GM19395 (cell line): ENCODE results near the gene YTHDF1.

Experiments used
- ATAC-seq: cut with Tn5 transposase; IDR thresholded peaks from one replicate; pipeline ENCODE4 v1.9.1; 2021; ENCODE audit warnings: mild to moderate bottlenecking, moderate library complexity; ENCODE audit not compliant: unreplicated experiment

YTHDF1 gene

DNA sequence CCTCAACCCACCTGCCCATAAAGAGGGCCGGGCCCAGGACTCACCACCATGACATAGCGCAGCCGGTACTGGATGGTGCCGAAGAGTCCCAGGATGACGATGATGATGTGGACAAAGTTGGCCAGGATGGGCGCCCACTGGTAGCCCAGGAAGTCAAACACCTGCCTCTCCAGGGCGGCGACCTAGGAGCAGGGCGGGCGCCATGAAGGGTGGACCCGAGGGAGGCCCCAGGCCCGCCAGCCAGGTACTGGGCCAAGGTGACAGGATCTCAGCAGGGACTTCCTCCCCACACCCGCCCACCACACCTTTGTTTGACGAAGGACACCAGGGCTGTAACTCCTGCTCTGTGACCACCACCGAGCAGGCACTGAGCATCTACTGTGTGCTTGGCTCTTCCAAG, 34.0 kb upstream of the YTHDF1 start:
- no peak for ATAC-seq

DNA sequence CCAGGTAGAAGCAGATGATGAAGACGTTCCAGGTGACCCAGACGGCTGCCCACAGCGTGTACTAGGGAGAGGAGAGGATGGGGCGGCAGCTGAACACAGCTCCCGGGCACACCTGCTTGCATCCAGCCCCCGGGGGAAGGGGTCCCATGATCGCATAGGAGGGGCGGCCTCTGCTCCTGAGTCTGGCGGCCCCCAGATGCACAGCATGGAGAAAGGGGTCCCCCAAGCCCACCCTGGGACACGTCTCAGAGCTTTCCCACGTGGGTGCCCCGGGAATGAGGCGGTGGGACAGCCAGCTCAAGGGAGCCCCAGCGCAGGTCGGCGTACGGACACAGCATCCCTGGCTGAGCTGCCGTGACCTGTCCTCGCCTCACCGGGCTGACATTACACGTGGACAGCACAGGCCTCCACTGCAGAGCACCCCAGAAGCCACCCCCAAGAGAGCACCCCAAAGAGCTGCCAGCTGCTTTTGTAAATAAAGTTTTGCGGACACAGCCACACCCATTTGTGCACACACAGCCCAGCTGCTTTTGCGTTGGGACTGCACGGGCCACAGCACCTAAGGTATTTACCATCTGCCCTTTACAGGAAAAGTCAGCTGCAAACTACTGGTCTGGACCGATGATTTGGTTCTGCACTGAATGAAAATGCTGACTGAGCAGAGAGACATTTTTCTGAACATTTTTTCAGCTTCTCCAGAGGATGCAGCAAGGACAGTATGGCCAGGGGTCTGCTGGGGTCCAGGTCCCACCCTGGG, 33.1 kb upstream of the YTHDF1 start:
- no peak for ATAC-seq

GRCh38 chr20:63247671-63248228, 31.8 kb upstream of the YTHDF1 start:
- no peak for ATAC-seq

DNA sequence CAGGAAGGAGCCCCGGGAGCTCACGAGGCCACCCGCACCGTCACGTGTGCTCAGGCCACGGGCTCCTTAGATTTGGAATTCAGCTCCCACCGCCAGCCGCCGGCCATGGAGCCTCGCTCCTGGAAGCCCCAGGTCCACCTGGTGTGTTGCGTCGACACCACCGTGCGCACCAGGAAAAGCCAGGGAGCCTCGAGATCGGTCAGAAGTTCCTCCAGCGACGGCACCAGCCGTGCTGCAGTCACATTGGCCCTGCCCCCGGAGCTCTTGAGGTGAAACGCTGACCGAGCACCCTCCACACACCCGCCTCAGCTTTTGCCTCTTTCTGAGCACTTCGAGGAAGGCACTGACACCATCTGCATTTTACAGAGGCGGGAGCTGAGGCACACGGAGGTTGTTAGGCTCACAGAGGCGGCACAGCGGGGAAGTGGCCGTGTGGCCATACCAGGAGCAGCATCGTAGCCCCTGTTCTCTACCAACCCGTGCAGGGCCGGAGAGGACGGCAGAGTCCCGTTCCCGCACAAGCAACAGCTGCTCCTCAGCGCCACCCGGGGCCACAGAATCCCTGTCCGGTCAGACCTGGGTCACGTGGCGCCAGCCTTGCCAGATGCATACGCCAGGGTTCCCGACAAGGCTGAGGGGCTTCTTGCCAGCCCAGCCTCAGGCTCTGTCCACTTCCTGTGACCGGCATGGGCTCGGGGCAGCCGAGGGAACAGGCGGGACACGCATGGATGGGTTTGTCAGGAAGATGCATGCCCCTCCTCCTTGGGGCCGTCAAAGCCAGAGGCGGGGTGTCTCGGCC, 30.8 kb upstream of the YTHDF1 start:
- ATAC-seq = no peak

DNA sequence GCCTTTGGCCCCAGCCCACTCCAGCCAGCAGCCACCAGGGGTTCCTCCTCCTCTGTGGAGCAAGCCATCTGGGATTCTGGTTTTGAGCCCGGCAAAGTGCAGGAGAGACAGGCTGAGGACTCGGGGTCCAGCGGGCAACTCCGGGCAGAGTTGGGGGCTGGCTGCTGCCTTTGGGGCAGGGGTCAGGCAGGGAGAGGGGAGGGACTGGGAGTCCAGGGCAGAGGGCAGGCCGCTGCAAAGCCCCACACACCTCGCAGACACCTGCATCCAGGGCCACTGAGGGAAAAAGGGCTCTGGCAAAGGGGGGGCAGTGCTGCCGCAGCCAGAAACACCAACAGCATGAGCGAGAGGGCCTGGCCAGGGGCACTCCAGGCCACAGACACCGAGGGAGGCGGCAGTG, 28.5 kb upstream of the YTHDF1 start:
- no peak for ATAC-seq

DNA sequence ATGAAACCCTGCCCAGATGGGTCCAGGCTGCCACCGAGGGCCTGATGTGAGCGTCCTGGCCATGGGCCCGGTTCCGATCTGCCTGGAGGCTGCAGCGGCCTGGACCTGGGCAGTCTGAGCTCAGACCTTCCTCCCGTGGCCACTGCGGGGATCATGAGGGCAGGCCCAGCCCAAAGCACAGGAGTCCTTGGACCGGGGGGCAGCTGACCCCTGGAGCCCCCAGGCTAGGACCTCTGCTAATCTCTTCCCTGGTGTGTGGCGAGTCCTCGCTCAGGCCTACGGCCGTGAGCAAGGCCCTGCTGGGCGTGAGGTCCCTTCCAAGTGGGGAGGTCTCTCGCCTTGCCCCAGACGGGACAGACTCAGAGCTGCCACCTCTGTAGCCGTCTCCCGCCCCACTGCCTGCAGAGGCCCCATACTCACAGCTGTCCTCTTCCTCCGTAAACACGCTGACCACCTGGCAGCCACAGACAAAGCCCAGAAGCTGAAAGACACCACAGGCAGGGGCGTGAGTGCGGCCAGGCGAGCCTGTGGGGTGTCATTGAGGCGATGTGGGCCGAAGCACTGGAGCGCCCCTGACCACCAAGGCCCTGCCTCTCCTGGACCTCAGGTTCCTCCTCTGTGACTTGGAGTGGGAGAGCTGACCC, 27.8 kb upstream of the YTHDF1 start:
- ATAC-seq = no peak

DNA sequence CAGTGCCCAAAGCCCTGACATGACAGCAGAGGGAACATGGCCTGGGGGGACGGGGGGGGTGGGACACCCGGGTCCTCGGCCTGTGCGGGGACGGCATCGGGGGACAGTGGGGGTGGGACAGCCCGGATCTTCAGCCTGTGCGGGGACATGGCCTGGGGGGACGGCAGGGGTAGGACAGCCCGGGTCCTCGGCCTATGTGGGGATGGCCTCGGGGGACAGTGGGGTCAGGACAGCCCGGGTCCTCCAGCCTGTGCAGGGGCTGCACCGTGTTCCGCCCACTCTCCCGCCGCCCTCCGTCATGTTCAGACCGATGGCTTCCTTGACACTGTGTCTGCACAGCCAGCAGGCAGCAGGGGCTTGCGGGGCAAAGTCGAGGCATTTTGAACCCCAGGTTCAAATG, 26.8 kb upstream of the YTHDF1 start:
- no peak for ATAC-seq

DNA sequence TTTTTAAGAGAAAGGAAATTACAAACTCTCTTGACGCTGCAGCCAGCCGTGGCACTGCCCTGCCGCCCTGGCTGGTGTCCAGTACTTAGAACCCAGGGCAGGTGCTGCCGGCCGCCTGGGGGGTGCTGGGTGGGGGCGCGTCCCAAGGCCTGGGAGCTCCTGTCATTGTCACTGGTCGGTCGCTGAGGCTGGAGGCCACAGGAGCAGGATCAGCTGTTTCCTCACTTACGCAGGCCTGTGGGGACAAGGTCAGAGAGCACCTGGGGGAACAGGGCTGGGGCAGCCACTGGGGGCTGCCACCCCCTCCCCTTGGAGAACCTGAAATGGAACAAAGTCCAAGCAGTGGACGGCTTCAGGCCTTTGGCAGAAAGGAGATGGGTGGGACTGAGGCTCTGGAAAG, 25.3 kb upstream of the YTHDF1 start:
- ATAC-seq = no peak

DNA sequence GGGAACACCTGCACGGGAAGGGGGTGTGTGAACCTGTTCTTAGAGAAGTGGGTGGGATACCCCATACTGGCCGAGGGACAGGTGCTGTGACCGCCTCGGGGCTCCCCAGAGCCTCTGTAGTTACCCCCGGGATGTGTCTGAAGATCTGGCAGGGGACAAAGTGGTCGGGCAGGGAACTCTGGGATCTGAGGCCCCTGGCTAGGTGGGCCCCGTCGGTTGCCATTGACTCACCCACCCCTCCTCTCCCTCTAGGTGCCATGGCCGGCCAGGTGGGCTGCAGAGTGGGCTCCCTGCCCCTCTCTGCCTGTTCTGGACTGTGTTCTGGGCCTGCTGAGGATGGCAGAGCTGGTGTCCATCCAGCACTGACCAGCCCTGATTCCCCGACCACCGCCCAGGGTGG, 24.1 kb upstream of the YTHDF1 start:
- ATAC-seq = no peak

DNA sequence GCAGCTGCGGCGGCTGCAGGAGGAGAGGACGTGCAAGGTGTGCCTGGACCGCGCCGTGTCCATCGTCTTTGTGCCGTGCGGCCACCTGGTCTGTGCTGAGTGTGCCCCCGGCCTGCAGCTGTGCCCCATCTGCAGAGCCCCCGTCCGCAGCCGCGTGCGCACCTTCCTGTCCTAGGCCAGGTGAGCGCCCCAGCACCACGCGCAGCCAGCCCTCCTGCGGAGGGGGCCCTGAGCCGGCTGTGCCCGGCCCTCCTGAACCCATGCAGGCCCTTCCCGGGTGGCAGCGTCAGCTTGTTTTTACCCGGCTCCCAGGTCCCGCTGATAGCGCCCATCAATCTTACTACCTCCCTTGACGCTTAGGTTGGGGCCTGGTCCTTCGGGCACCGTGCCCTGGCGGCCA, 23.5 kb upstream of the YTHDF1 start:
- ATAC-seq = no peak

DNA sequence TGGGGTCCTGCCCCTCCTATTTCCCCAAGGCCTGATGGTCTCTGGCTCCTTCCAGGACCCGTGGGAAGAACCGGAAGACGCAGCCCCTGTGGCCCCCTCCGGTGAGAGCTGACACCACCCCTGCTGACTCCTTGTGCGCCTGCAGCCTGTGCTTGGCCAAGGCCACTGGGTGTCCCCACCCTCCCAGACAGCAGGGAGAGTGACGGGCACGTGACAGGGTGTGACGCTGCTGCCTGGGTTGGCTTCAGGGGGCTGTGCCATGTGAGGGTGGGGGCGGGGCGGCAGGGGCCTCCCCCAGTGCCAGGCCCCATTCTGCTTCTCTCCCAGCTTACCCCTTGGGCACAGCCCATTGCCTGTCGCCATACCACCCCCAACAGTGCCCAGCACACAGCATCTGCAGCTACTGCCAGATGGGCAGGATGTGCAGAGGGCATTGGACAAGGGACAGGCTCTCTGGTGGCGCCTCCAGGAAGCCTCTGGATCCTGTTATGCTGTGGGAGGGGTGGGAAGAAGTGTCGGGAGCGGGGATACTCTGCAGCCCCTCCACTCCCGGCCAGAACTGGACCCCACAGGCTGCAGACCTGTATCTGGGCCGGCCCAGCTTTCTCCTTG, 22.7 kb upstream of the YTHDF1 start:
- ATAC-seq = no peak

DNA sequence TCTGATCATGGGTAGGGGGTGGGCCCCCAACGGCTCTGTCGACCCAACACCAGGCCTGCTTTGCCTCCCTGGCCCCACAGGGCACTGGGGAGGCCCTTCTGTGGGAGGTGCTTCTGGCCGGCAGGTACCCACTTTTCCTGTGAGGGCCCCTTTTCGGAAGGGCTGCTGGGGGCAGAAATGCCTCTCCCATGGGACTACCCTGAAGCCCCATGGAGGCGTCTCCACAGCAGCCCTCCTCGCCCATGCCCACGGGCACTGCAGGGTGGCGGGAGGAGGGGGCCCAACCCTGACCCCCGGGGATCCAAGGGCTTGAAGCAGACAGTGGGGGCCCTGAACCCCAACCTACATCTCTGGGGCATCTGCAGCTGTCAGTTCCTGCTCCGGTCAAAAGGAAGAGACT, 22.1 kb upstream of the YTHDF1 start:
- no peak for ATAC-seq

DNA sequence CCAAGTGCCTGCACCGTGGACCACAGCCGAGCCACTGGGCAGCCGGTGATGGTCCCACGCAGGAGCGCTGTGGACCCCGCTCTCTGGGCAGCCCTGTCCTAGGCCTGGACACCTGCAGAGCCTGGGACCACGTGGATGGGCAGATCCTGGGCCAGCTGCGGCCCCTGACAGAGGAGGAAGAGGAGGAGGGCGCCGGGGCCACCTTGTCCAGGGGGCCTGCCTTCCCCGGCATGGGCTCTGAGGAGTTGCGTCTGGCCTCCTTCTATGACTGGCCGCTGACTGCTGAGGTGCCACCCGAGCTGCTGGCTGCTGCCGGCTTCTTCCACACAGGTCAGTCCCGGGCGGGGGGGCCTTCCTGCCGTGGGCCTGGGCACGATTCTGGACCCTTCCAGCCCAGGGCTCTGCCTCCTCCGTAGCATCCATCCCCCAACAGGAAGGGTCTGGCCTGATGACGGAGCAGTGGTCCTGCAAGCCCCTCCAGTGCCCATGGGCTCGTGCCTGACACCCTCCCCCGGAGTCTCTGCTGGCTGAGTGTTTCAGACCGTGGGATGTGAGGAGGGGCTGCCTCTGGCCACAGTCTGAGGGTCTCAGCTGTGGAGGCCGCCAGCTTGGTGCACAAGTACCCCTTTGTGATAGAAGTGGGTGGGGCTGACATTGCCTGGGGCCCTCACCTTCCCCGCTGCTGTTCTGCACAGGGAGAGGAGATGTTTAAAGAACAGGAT, 20.3 kb upstream of the YTHDF1 start:
- ATAC-seq = no peak

DNA sequence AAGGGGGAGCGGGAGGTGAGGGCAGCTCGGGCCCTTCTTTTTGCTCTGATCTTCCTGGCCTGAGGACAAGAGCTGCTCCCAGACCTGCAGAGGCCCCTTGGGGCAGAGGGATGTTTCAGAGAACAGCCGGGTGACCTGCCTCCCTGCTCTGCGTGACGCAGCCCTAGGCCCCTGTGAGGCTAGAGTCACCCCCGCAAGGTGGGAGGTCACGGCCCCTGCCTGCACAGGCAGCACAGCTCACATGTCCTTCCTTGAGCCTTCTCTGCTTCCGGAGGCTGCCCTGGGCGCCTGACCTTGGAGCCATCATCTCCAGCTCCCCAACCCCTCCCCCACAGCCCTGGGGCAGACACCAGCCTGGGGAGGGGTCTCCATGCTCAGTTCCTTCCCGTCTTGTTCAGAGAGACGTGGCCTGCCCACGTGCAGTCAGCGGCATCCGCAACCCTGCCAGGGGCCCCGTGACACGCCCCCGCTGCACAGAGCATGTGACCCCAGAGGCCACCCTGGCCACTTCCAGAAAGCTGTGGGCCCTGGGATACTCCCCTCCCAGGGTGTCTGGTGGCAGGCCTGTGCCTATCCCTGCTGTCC, 19.6 kb upstream of the YTHDF1 start, which contains the start of gene BIRC7:
TSS of gene BIRC7 (plus strand) at position 507 of the 585 bp plus-strand sequence. CDS start 192 bp downstream, outside the sequence.
- no peak for ATAC-seq

DNA sequence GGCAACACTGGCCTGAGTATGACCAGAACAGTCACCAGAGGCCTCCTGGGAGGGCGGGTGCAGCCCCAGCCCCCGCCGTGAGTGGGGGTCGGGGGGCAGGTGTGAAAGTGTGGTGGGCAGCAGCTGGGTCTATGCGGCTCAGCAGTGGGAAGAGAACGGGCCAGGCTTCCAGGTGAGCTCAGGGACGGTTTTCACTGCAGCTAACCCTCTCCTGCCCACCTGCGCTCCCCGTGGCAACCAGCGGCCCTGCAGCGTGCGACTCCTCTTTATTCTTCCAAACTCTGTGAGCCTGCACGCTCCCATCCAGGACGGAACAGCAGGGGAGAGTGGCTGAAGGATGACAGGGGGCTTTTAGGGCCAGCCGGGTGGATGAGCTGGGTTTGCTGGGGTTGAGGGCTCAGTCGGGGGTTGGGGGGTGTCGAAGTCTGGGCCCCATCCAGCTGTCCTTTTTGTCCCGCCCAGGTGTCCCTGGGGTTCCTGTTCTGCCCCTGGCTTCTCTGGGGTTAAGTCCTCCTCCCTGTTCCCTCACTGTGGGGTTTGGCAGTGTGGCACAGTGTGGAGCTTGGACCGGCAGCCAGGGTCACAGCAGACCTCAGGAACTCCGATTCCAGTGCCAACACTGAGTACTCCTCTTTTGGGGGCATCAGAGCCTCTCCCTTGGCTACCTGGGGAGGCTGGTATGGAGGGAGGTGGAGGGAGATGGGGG, 18.9 kb upstream of the YTHDF1 start:
- no peak for ATAC-seq

- no peak for ATAC-seq
These were observed 18.0 kb upstream of the YTHDF1 start for GRCh38 chr20:63233924-63234323.

DNA sequence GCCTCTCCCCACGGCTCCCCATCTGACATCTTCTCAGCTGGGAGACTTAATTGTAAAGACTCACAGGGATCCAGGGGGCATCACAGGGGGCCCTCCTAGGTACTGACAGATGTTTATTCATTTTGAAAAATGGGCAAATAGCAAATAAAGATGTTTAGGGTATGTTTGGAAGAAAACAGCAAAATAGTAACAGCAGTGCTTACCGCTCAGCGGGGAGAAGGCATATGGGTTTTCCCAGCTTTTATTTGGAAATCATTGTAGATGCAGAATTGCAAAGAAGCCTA, 17.1 kb upstream of the YTHDF1 start:
- no peak for ATAC-seq

- ATAC-seq = no peak
These were observed 16.5 kb upstream of the YTHDF1 start for GRCh38 chr20:63232235-63233060.

DNA sequence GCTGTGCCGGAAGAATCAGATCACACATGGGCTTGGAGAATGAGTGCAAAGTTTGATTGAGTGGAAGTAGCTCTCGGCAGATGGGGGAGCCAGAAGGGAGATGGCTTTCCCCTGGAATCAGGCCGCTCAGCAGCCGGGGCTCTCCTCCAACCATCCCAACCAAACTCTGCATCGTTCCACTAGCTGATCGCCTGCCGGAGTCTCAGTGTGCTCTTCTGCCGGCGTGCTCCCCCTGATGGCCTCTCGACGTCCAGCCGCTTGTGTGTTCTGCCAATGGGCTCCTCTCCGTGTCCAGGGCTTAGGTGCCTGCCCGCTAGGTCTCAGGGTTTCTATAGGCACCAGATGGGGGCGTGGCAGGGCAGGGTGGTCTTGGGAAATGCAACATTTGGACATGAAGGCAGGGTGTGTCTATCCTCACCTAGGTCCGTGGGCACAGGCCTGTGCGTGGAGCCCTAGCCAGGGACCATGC, 14.9 kb upstream of the YTHDF1 start:
- no peak for ATAC-seq
